BE2C (cell line): ENCODE results near the gene HIPK4.
"Not testable (repeated sequence)": the region's sequence is repeated elsewhere in the genome, so short reads cannot be mapped to it uniquely, and the experiment has no call there.

ENCODE experiments used
- DNase-seq: peaks from one replicate; pipeline ENCODE4 v3.0.0-alpha.2; 2020
- H3K27me3 ChIP-seq: fragments of 250-450 bp; sonication (Bioruptor Pico); 2 replicates; pipeline ENCODE4 v1.5.1; 2020; ENCODE audit warnings: mild to moderate bottlenecking
- H3K36me3 ChIP-seq: fragments of 250-450 bp; sonication (Bioruptor Pico); 2 replicates; pipeline ENCODE4 v1.5.1; 2020; ENCODE audit warnings: mild to moderate bottlenecking
- H3K4me1 ChIP-seq: fragments of 250-450 bp; sonication (Bioruptor Pico); 2 replicates; pipeline ENCODE4 v1.5.1; 2020
- H3K4me3 ChIP-seq: 2 replicates; pipeline ENCODE4 v1.5.1; 2011; ENCODE audit warnings: low read depth, low read length
- H3K9me3 ChIP-seq: fragments of 250-450 bp; sonication (Bioruptor Pico); 2 replicates; pipeline ENCODE4 v1.5.1; 2020
- CTCF ChIP-seq: IDR thresholded peaks from 2 replicates; pipeline ENCODE4 v1.5.1; 2012; ENCODE audit warnings: mild to moderate bottlenecking, low read depth, low read length

The HIPK4 gene

GRCh38 chr19:40411958-40412499 is 22.0 kb upstream of the HIPK4 start:
- Histone ChIP-seq H3K27me3 (no peaks in the 10 kb centered on the region), H3K4me1 (no peaks in the 10 kb centered on the region), H3K4me3 (no peak overlapping the region), H3K36me3 (no peaks in the 10 kb centered on the region), H3K9me3 (no peaks in the 10 kb centered on the region)
- DNase-seq = no peak
- no peak for TF ChIP-seq CTCF

DNA sequence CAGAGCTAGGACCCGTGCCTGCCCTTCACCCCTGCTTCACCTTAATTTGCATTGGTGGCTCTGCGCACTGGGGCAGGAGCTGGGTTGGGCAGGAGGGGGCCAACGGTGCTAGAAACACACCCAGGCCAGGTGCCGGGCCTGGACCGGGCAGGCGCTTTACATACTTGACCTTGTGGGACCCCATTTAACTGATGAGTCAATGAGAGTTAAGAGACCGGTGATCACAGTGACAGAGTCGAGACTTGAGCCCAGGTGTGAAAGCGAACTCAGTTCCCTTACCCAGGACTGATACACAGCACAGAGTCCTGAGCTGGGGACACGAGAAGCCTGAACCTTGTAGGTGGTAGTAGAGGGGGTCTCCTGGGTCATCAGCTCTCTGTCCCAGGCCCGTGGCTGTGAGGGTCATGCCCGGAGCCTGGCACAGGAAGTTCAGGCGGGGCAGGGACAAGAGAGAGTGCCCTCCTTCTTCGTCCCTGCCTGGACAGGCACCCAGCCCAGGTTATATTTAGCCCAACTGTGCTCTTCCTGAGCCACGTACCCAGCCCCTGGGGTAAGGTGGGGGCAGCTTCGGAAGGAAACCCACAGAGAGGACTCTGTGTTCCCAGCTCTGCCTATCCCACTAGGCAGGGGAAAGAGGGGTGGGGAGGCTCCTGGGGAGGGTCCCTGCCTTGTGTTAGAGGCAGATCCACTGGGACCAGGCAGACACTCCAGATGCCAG is 21.3 kb upstream of the HIPK4 start:
- DNase-seq = no peak
- Histone ChIP-seq H3K9me3 (no peaks in the 10 kb centered on the region), H3K4me3 (no peak overlapping the region), H3K4me1 (no peaks in the 10 kb centered on the region), H3K27me3 (no peaks in the 10 kb centered on the region), H3K36me3 (no peaks in the 10 kb centered on the region)
- TF ChIP-seq CTCF = no peak

DNA sequence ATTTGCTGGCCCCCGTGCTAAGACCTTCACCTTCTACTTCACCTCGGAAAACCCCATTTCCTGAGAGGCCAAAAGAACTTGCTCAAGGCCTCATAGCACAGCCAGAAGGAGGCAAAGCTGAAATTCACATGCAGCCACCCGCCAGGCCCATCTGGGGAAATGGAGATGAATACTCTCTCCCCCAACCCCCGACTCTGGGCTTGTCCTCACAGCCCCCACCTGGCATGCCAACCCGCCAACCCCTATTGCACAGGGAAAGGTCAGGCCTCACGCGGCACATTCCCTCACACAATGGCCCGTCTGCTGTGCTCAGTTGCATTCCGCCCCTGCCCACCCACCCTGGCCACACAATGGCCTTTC is 20.0 kb upstream of the HIPK4 start:
- no peaks in the 10 kb centered on the region for H3K36me3 ChIP-seq
- no peaks in the 10 kb centered on the region for H3K27me3 ChIP-seq
- H3K4me3 ChIP-seq = no peak overlapping the region
- no peak for TF ChIP-seq CTCF
- no peak for DNase-seq
- no peaks in the 10 kb centered on the region for H3K9me3 ChIP-seq
- H3K4me1 ChIP-seq = peaks cover 2% of the 10 kb centered on the region; the same call in 1 of the 2 replicates

GRCh38 chr19:40408598-40408925 is 18.6 kb upstream of the HIPK4 start:
- not testable (repeated sequence) for DNase-seq, H3K4me3 ChIP-seq, H3K27me3 ChIP-seq, H3K4me1 ChIP-seq, H3K9me3 ChIP-seq, H3K36me3 ChIP-seq

DNA sequence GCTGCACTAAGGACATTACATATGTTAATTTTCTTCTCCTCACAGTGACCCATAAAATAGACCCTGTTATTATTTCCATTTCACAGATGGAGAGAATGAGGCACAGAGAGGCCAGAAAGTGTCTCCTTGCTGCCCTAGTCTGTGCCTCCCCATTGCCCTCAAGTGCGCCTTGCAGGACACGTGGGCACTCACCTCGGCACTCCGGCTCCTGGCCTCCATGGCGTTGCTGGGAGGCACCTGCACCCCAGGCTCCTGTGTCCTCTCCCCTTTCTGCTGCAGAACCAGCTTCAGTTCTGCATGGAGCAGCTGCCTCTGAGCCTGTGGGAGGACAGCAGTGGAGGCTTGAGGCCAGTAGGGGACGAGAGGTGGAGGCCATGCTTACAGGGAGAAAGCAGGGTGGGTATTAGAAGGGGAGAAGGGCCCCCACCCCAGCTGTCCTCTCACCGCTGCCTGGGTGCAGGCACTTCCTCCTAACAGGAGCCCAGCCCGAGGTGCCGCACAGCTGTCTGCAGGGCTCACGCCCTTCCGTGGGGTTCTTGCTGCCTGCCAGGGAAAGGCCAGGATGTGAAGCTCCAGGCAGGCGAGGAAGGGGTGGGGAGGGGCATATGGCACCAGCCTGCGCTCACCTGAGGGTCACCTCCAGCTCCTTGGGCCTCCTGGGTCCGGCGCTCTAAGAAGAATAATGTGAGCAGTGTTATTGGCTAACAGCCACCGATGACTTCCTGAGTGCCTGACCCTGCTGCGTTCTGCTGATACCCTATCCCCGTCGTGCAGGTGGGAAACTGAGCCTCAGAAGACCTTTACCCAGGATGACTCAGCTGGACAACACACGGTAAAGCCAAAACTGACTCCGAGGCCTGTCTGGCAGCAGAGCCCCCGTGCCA is 18.0 kb upstream of the HIPK4 start:
- Histone ChIP-seq H3K9me3 (no peaks in the 10 kb centered on the region), H3K4me3 (no peak overlapping the region), H3K36me3 (no peaks in the 10 kb centered on the region), H3K27me3 (no peaks in the 10 kb centered on the region), H3K4me1 (peaks cover 2% of the 10 kb centered on the region; the same call in 1 of the 2 replicates)
- DNase-seq = no peak
- no peak for TF ChIP-seq CTCF

- Histone ChIP-seq H3K9me3 (no peaks in the 10 kb centered on the region), H3K36me3 (no peaks in the 10 kb centered on the region), H3K4me3 (peak overlapping the region; percentile 56), H3K4me1 (peaks cover 3% of the 10 kb centered on the region; the same call in 1 of the 2 replicates), H3K27me3 (peaks cover 1% of the 10 kb centered on the region)
- peak; percentile 96 for DNase-seq
- TF ChIP-seq CTCF = no peak
These were observed 13.4 kb upstream of the HIPK4 start for GRCh38 chr19:40403262-40403984.
